Measurements from ENCODE around the gene RAVER1. TPM values are rescaled to one million over a fixed set of nuclear protein-coding genes. Genes with fewer than 3 reads are reported as not detected.

Gene RAVER1
- total and polyA plus RNA-seq, 9 of the 15 experiments (the other 6 are each of a cell fraction or from before 2014, with no cell fraction given) = 0.06 to 113 (median 7.0) TPM

DNA sequence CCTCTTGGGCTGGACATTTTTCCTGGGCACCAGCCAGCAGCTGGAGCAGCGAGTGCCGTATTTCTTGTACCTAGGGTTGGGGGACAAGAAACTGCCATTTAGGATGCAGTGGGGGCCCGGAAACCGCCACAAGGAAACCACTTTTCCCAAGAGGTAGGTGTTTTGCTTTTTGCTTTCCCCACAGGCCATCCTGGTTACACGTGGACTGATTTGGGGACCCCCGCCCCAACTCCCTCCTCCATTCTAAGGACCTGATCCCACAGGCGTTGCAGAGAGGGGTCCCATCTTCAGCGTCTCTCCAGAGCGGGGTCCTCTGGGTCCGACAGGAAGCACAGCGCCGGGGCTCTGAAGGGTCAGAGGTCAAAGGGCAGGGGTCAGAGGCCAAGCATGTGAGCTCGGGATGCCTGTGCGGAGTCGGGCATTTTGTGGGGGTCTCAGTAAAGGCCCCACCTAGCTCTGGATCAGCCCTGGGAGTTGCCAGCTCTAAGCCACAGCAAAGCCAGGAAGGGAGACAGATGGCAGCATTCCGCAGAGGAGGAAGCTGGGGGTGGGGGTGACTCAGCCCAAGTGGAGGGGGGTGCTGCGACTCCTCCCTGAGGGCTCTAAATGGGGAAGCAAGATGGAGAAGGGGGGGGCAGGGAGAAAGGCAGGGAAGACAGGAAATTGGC, 28.1 kb downstream of the RAVER1 start (continued):
- TF ChIP-seq MYC (IDR thresholded peaks at IDR 0.05; ENCODE audit: low read depth, low read length) (no peak), MYC (CRISPR knock-in tag; IDR thresholded peaks at IDR 0.05; ENCODE audit: borderline replicate concordance, low read depth) (no peak), CREBBP (IDR thresholded peaks at IDR 0.05; ENCODE audit: low read depth, low read length) (no peak), FOXO4 (CRISPR knock-in tag; IDR thresholded peaks at IDR 0.05) (no peak), HBP1 (CRISPR knock-in tag; IDR thresholded peaks at IDR 0.05) (no peak), RBFOX2 (IDR thresholded peaks at IDR 0.05; ENCODE audit: low read depth, low read length) (peak; percentile 49), GTF2E2 (tag; IDR thresholded peaks at IDR 0.05) (no peak)
- TF ChIP-seq, protein P1, sequence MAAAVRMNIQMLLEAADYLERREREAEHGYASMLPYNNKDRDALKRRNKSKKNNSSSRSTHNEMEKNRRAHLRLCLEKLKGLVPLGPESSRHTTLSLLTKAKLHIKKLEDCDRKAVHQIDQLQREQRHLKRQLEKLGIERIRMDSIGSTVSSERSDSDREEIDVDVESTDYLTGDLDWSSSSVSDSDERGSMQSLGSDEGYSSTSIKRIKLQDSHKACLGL (CRISPR knock-in tag; IDR thresholded peaks at IDR 0.05; ENCODE audit: borderline replicate concordance, poor library complexity, severe bottlenecking) = no peak
- TF ChIP-seq, protein P2, sequence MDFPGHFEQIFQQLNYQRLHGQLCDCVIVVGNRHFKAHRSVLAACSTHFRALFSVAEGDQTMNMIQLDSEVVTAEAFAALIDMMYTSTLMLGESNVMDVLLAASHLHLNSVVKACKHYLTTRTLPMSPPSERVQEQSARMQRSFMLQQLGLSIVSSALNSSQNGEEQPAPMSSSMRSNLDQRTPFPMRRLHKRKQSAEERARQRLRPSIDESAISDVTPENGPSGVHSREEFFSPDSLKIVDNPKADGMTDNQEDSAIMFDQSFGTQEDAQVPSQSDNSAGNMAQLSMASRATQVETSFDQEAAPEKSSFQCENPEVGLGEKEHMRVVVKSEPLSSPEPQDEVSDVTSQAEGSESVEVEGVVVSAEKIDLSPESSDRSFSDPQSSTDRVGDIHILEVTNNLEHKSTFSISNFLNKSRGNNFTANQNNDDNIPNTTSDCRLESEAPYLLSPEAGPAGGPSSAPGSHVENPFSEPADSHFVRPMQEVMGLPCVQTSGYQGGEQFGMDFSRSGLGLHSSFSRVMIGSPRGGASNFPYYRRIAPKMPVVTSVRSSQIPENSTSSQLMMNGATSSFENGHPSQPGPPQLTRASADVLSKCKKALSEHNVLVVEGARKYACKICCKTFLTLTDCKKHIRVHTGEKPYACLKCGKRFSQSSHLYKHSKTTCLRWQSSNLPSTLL (IDR thresholded peaks at IDR 0.05) = no peak

All from K562 (cell line).